BE2C (cell line): Measurements from ENCODE around the gene JAK2.

Experiments used
- DNase-seq: peaks from one replicate; pipeline ENCODE4 v3.0.0-alpha.2; 2020
- H3K27me3 ChIP-seq: fragments of 250-450 bp; sonication (Bioruptor Pico); 2 replicates; pipeline ENCODE4 v1.5.1; 2020; ENCODE audit warnings: mild to moderate bottlenecking
- H3K36me3 ChIP-seq: fragments of 250-450 bp; sonication (Bioruptor Pico); 2 replicates; pipeline ENCODE4 v1.5.1; 2020; ENCODE audit warnings: mild to moderate bottlenecking
- H3K4me1 ChIP-seq: fragments of 250-450 bp; sonication (Bioruptor Pico); 2 replicates; pipeline ENCODE4 v1.5.1; 2020
- H3K4me3 ChIP-seq: 2 replicates; pipeline ENCODE4 v1.5.1; 2011; ENCODE audit warnings: low read depth, low read length
- H3K9me3 ChIP-seq: fragments of 250-450 bp; sonication (Bioruptor Pico); 2 replicates; pipeline ENCODE4 v1.5.1; 2020
- TF ChIP-seq, protein P1 (sequence below): IDR thresholded peaks from 2 replicates; pipeline ENCODE4 v1.5.1; 2012; ENCODE audit warnings: mild to moderate bottlenecking, low read depth, low read length

JAK2 gene

DNA sequence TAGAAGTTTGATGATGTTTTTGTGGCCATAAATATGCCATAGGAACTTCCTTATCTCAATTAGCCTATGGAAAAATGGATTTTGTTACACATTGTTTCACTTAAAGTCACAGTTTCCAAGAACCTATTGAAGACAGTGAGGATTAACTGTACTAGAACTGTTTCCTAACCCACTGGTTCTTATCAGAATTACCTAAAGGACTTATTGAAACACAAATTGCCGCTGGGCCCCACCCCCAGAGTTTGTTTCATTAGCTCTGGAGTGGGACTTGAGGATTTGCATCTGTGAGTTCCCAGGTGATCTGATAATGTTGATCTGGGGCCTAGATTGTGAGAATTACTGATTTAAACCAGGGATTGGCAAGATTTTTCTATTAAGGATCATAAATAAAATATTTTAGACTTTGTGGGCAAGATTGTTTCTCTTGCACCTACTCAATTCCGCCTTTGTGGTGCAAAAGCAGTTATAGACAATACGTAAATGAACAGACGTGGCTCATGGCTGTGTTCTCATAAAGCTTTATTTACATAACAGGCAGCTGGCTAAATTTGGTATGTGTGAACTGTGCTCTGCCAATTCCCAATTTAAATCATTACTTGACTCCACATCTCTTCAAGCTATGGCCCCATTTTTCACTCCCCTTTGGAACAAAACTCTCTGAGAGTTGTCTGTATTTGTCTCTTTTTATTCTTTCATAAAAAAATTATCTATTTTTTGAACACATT is 9.3 kb downstream of the JAK2 start:
- H3K27me3 ChIP-seq = peaks cover 10% of the 10 kb centered on the region
- H3K36me3 ChIP-seq = no peaks in the 10 kb centered on the region
- TF ChIP-seq, protein P1, sequence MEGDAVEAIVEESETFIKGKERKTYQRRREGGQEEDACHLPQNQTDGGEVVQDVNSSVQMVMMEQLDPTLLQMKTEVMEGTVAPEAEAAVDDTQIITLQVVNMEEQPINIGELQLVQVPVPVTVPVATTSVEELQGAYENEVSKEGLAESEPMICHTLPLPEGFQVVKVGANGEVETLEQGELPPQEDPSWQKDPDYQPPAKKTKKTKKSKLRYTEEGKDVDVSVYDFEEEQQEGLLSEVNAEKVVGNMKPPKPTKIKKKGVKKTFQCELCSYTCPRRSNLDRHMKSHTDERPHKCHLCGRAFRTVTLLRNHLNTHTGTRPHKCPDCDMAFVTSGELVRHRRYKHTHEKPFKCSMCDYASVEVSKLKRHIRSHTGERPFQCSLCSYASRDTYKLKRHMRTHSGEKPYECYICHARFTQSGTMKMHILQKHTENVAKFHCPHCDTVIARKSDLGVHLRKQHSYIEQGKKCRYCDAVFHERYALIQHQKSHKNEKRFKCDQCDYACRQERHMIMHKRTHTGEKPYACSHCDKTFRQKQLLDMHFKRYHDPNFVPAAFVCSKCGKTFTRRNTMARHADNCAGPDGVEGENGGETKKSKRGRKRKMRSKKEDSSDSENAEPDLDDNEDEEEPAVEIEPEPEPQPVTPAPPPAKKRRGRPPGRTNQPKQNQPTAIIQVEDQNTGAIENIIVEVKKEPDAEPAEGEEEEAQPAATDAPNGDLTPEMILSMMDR = no peak
- no peaks in the 10 kb centered on the region for H3K4me1 ChIP-seq
- DNase-seq = no peak
- no peak overlapping the region for H3K4me3 ChIP-seq
- no peaks in the 10 kb centered on the region for H3K9me3 ChIP-seq

GRCh38 chr9:4997196-4997595 is 12.1 kb downstream of the JAK2 start:
- DNase-seq = no peak
- no peaks in the 10 kb centered on the region for H3K27me3 ChIP-seq
- no peaks in the 10 kb centered on the region for H3K36me3 ChIP-seq
- TF ChIP-seq, protein P1 = no peak
- H3K9me3 ChIP-seq = no peaks in the 10 kb centered on the region
- no peaks in the 10 kb centered on the region for H3K4me1 ChIP-seq
- H3K4me3 ChIP-seq = no peak overlapping the region

GRCh38 chr9:4997631-4998030 is 12.6 kb downstream of the JAK2 start:
- Histone ChIP-seq H3K4me3 (no peak overlapping the region), H3K4me1 (no peaks in the 10 kb centered on the region), H3K36me3 (no peaks in the 10 kb centered on the region), H3K27me3 (no peaks in the 10 kb centered on the region), H3K9me3 (no peaks in the 10 kb centered on the region)
- no peak for DNase-seq
- TF ChIP-seq, protein P1 = no peak

- TF ChIP-seq, protein P1 = no peak
- Histone ChIP-seq H3K4me1 (no peaks in the 10 kb centered on the region), H3K9me3 (no peaks in the 10 kb centered on the region), H3K27me3 (no peaks in the 10 kb centered on the region), H3K36me3 (no peaks in the 10 kb centered on the region), H3K4me3 (no peak overlapping the region)
- DNase-seq = no peak
Measured at GRCh38 chr9:5002811-5003210, 17.7 kb downstream of the JAK2 start.

- Histone ChIP-seq H3K36me3 (no peaks in the 10 kb centered on the region), H3K27me3 (no peaks in the 10 kb centered on the region), H3K4me1 (no peaks in the 10 kb centered on the region), H3K9me3 (no peaks in the 10 kb centered on the region), H3K4me3 (no peak overlapping the region)
- no peak for DNase-seq
- TF ChIP-seq, protein P1 = no peak
Measured at GRCh38 chr9:5004481-5004880, 19.4 kb downstream of the JAK2 start.

DNA sequence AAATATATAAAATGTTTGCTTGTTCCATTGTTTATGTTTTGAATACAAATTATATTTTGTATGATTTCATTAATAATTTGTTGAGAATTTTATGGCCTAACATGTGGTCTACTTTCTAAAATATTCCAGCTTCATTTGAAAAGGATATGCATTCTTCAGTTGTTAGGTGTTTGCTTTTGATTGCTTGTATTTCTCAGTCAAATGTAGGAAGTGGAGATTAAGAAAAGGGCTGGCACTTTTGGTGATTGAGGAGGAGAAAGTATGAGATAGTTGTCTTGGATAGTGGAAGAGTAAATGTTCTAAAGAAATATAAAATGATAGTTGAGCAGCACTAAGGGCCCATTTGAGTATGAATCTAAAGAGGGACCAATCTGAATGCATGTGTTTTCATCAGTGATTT is 23.1 kb downstream of the JAK2 start:
- no peaks in the 10 kb centered on the region for H3K36me3 ChIP-seq
- DNase-seq = no peak
- H3K4me3 ChIP-seq = no peak overlapping the region
- H3K9me3 ChIP-seq = no peaks in the 10 kb centered on the region
- H3K4me1 ChIP-seq = no peaks in the 10 kb centered on the region
- TF ChIP-seq, protein P1 = no peak
- no peaks in the 10 kb centered on the region for H3K27me3 ChIP-seq
